Measurements from ENCODE around the gene MYT1.

MYT1 gene

GRCh38 chr20:64240243-64241015, 76.2 kb downstream of the MYT1 start:
- H3K4me3 ChIP-seq (ENCODE audit: control insufficient read depth, low read depth, low read length) = no peak overlapping the region
- no peak for DNase-seq (ENCODE audit: low read depth)
- TF ChIP-seq CTCF (conservative IDR thresholded peaks at IDR 0.05; ENCODE audit: control insufficient read depth, insufficient read depth, low read depth, low read length) = no peak

- no peak for TF ChIP-seq CTCF (conservative IDR thresholded peaks at IDR 0.05; ENCODE audit: control insufficient read depth, insufficient read depth, low read depth, low read length)
- no peak overlapping the region for H3K4me3 ChIP-seq (ENCODE audit: control insufficient read depth, low read depth, low read length)
- DNase-seq (ENCODE audit: low read depth) = no peak
Measured at GRCh38 chr20:64241061-64241460, 76.8 kb downstream of the MYT1 start.

GRCh38 chr20:64242003-64242796, 77.9 kb downstream of the MYT1 start:
- TF ChIP-seq CTCF (conservative IDR thresholded peaks at IDR 0.05; ENCODE audit: control insufficient read depth, insufficient read depth, low read depth, low read length) = no peak
- H3K4me3 ChIP-seq (ENCODE audit: control insufficient read depth, low read depth, low read length) = no peak overlapping the region

GRCh38 chr20:64242797-64243475, 78.7 kb downstream of the MYT1 start:
- DNase-seq (ENCODE audit: low read depth) = no peak
- TF ChIP-seq CTCF (conservative IDR thresholded peaks at IDR 0.05; ENCODE audit: control insufficient read depth, insufficient read depth, low read depth, low read length) = no peak

More at GRCh38 chr20:64242003-64242796, 77.9 kb downstream of the MYT1 start:
- DNase-seq (ENCODE audit: low read depth) = no peak

GRCh38 chr20:64244281-64244805, 80.1 kb downstream of the MYT1 start:
- DNase-seq (ENCODE audit: low read depth) = no peak
- no peak overlapping the region for H3K4me3 ChIP-seq (ENCODE audit: control insufficient read depth, low read depth, low read length)
- no peak for TF ChIP-seq CTCF (conservative IDR thresholded peaks at IDR 0.05; ENCODE audit: control insufficient read depth, insufficient read depth, low read depth, low read length)

More at GRCh38 chr20:64242797-64243475, 78.7 kb downstream of the MYT1 start:
- no peak overlapping the region for H3K4me3 ChIP-seq (ENCODE audit: control insufficient read depth, low read depth, low read length)

GRCh38 chr20:64244870-64245603, 80.8 kb downstream of the MYT1 start:
- DNase-seq (ENCODE audit: low read depth) = no peak
- H3K4me3 ChIP-seq (ENCODE audit: control insufficient read depth, low read depth, low read length) = no peak overlapping the region
- TF ChIP-seq CTCF (conservative IDR thresholded peaks at IDR 0.05; ENCODE audit: control insufficient read depth, insufficient read depth, low read depth, low read length) = no peak

Measured in fibroblast of mammary gland (primary cell).